Suppressor macrophage treated with lipopolysaccharide for 1 hour (primary cell): Measurements from ENCODE around the gene HNRNPLL.

Experiments
- DNase-seq, 3 donors: peaks; one replicate each; pipeline ENCODE4 v3.0.0-alpha.2; 2020 to 2022

Gene HNRNPLL

GRCh38 chr2:38592951-38593350, 9.8 kb downstream of the HNRNPLL start:
- DNase-seq: no peak

GRCh38 chr2:38591152-38591551, 11.6 kb downstream of the HNRNPLL start:
- DNase-seq: no peak

- no peak for DNase-seq
Measured at GRCh38 chr2:38590053-38590452, 12.7 kb downstream of the HNRNPLL start.

- DNase-seq: peak in 2 of 3 donors; percentile 28 to 47
Measured at GRCh38 chr2:38586931-38587330, 15.8 kb downstream of the HNRNPLL start.

GRCh38 chr2:38584881-38585280, 17.8 kb downstream of the HNRNPLL start:
- DNase-seq: peak in 1 of 3 donors; percentile 43

GRCh38 chr2:38583994-38584393, 18.7 kb downstream of the HNRNPLL start:
- DNase-seq: no peak

- DNase-seq: no peak
Measured at GRCh38 chr2:38583524-38583923, 19.2 kb downstream of the HNRNPLL start.

GRCh38 chr2:38581193-38582147, 21.3 kb downstream of the HNRNPLL start:
- peak; percentile 84 to 93 (median 88) for DNase-seq

- no peak for DNase-seq
Measured at GRCh38 chr2:38580115-38580636, 22.6 kb downstream of the HNRNPLL start.

- DNase-seq: no peak
Measured at GRCh38 chr2:38578832-38579231, 23.9 kb downstream of the HNRNPLL start.

GRCh38 chr2:38574278-38574677, 28.4 kb downstream of the HNRNPLL start:
- no peak for DNase-seq

- peak; percentile 93 to 98 (median 98) for DNase-seq
Measured at GRCh38 chr2:38572167-38572566, 30.6 kb downstream of the HNRNPLL start.

- DNase-seq: no peak
Measured at GRCh38 chr2:38571193-38571592, 31.5 kb downstream of the HNRNPLL start.

GRCh38 chr2:38568724-38569436, 33.8 kb downstream of the HNRNPLL start:
- no peak for DNase-seq

- no peak for DNase-seq
Measured at GRCh38 chr2:38565333-38565732, 37.4 kb downstream of the HNRNPLL start.

- no peak for DNase-seq
Measured at GRCh38 chr2:38561691-38562090, 41.0 kb downstream of the HNRNPLL start.

GRCh38 chr2:38560092-38560491, 42.6 kb downstream of the HNRNPLL start:
- DNase-seq: no peak

GRCh38 chr2:38557981-38558380, 44.7 kb downstream of the HNRNPLL start:
- peak in 1 of 3 donors; percentile 62 for DNase-seq

GRCh38 chr2:38557217-38557616, 45.5 kb downstream of the HNRNPLL start:
- DNase-seq: no peak

GRCh38 chr2:38556006-38556801, 46.5 kb downstream of the HNRNPLL start:
- peak in 1 of 3 donors; percentile 55 for DNase-seq

- DNase-seq: peak in 2 of 3 donors; percentile 28 to 31
Measured at GRCh38 chr2:38554973-38555595, 47.6 kb downstream of the HNRNPLL start.

- DNase-seq: no peak
Measured at GRCh38 chr2:38553554-38553953, 49.2 kb downstream of the HNRNPLL start.
